Adrenal gland (tissue), 5 donors: Measurements from ENCODE around the gene CHN2.

Source experiments
- POLR2A ChIP-seq, 2 donors: fragments of 450-650 bp; IDR thresholded peaks; one replicate each; pipeline ENCODE4 v1.6.1; 2017; ENCODE audit warnings: antibody characterized with exemption in 2 of 2, mild to moderate bottlenecking in 2 of 2, moderate library complexity in 1 of 2
- TF ChIP-seq, protein P1 (sequence below), 6 experiments: fragments of 450-650 bp in 4 of 6; fragments of 200-600 bp in 2 of 6; sonication (generic) in 1 of 6; IDR thresholded peaks; 1 replicate in 5 of 6; 2 replicates in 1 of 6; pipeline versions ENCODE4 v1.5.1 to v1.8.0; 2016 to 2021; ENCODE audit warnings: antibody characterized with exemption in 6 of 6, mild to moderate bottlenecking in 2 of 6, moderate library complexity in 1 of 6
- donor health status: DM: no; HTN: no; CAD: no.

DNA sequence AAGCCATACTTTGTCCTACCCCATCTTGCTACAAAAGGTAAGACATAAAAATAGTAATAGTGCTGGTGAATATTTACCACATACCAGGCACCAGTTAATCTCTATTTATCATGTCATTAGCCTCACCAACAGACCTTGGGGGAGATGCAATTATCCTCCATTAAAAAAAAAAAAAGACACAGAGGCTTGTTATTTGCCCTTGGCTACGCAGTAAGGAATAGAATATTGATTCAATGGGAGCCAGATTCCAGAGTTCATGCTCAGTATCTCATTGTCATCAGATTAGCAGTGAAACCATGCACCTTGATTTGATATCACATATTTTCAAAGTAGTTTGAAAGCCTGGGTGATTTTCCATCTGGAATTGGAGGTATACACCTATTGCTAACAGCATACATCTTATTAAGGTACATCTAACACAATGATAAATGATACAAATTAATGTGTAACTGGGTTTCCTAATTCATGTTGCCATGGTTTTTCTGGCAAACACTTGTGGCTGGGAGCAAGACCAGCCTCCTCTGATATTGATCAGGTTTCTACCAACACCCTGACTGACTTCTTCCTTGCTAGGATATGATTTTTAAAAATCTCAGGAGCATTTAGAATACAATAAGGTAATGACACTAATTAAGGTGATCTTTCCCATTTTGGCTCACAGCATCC lies 301.9 kb downstream of the CHN2 start:
- TF ChIP-seq, protein P1, sequence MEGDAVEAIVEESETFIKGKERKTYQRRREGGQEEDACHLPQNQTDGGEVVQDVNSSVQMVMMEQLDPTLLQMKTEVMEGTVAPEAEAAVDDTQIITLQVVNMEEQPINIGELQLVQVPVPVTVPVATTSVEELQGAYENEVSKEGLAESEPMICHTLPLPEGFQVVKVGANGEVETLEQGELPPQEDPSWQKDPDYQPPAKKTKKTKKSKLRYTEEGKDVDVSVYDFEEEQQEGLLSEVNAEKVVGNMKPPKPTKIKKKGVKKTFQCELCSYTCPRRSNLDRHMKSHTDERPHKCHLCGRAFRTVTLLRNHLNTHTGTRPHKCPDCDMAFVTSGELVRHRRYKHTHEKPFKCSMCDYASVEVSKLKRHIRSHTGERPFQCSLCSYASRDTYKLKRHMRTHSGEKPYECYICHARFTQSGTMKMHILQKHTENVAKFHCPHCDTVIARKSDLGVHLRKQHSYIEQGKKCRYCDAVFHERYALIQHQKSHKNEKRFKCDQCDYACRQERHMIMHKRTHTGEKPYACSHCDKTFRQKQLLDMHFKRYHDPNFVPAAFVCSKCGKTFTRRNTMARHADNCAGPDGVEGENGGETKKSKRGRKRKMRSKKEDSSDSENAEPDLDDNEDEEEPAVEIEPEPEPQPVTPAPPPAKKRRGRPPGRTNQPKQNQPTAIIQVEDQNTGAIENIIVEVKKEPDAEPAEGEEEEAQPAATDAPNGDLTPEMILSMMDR (IDR thresholded peaks at IDR 0.05) = no peak
- no peak for TF ChIP-seq POLR2A (IDR thresholded peaks at IDR 0.05)
